Panc1 (cell line): ENCODE results near the gene BRSK1. TPM values are rescaled to one million over a fixed set of nuclear protein-coding genes. Genes with fewer than 3 reads are reported as not detected.
"Not testable (repeated sequence)": the region's sequence is repeated elsewhere in the genome, so short reads cannot be mapped to it uniquely, and the experiment has no call there.

ENCODE experiments used
- ATAC-seq: fragments of 200-7000 bp; cut with Tn5 transposase; 2 replicates; pipeline ENCODE4 v1.9.1; 2020; ENCODE audit warnings: mild to moderate bottlenecking, moderate library complexity
- BruUV-seq: library from RNA; stranded (reverse); fragments of 400-500 nt; replicated peaks from 2 replicates; lab custom pipeline; 2021; lab: Mats Ljungman, UMichigan
- CTCF ChIA-PET: fragments of 300-600 bp; sonication (Branson Sonifier 250); formaldehyde crosslinking; loops from one replicate; lab custom pipeline; 2022; ENCODE audit warnings: antibody characterized with exemption; lab: Charles Lee
- POLR2A ChIA-PET: fragments of 300-600 bp; sonication (Branson Sonifier 250); formaldehyde crosslinking; loops from one replicate; lab custom pipeline; 2022; ENCODE audit warnings: antibody characterized with exemption; lab: Charles Lee
- DNase-seq: peaks from one replicate; pipeline ENCODE4 v3.0.0-alpha.2; 2010; ENCODE audit warnings: low read depth, low spot score
- H3K27ac ChIP-seq: 2 replicates; pipeline ENCODE4 v1.5.1; 2011; ENCODE audit warnings: mild to moderate bottlenecking, low read length, inconsistent platforms
- H3K27me3 ChIP-seq: fragments of 200-500 bp; sonication (Bioruptor generic); 2 replicates; pipeline ENCODE4 v1.6.0; 2014; ENCODE audit warnings: low read length, inconsistent platforms; ENCODE audit not compliant: control insufficient read depth, insufficient read depth
- H3K36me3 ChIP-seq: fragments of 200-500 bp; sonication (Bioruptor generic); 2 replicates; pipeline ENCODE4 v1.5.1; 2014; ENCODE audit warnings: inconsistent platforms, mild to moderate bottlenecking, low read length, moderate library complexity; ENCODE audit not compliant: control insufficient read depth, insufficient read depth
- H3K4me1 ChIP-seq: 2 replicates; pipeline ENCODE4 v1.5.1; 2011; ENCODE audit warnings: inconsistent platforms, mild to moderate bottlenecking, low read length, moderate library complexity; ENCODE audit not compliant: control insufficient read depth, insufficient read depth
- H3K4me3 ChIP-seq, 2 experiments: 2 replicates each; pipeline ENCODE4 v1.5.1; 2011 to 2012; ENCODE audit warnings: low read depth in 2 of 2, low read length in 2 of 2, mild to moderate bottlenecking in 2 of 2, inconsistent platforms in 1 of 2, moderate library complexity in 1 of 2
- H3K9me3 ChIP-seq: fragments of 200-500 bp; sonication (Bioruptor generic); 2 replicates; pipeline ENCODE4 v1.5.1; 2014; ENCODE audit warnings: low read depth, mild to moderate bottlenecking, inconsistent platforms, low read length, moderate library complexity; ENCODE audit not compliant: control insufficient read depth, insufficient read depth
- CTCF ChIP-seq: fragments of 450-650 bp; IDR thresholded peaks from 2 replicates; pipeline ENCODE4 v1.5.1; 2017; ENCODE audit warnings: mild to moderate bottlenecking
- POLR2AphosphoS5 ChIP-seq: IDR thresholded peaks from 2 replicates; pipeline ENCODE4 v1.6.1; 2012; ENCODE audit warnings: mild to moderate bottlenecking, low read depth, low read length, moderate library complexity
- REST ChIP-seq, 2 experiments: IDR thresholded peaks; 2 replicates each; pipeline ENCODE4 v1.6.1; 2011 to 2012; ENCODE audit warnings: low read depth in 2 of 2, control low read depth in 1 of 2, low read length in 1 of 2, mild to moderate bottlenecking in 1 of 2, moderate library complexity in 1 of 2; ENCODE audit not compliant: insufficient read depth in 1 of 2
- SIN3A ChIP-seq: IDR thresholded peaks from 2 replicates; pipeline ENCODE4 v1.6.1; 2012; ENCODE audit warnings: low read depth, mild to moderate bottlenecking, low read length, moderate library complexity, borderline replicate concordance; ENCODE audit not compliant: insufficient read depth
- TCF7L2 ChIP-seq: IDR thresholded peaks from 2 replicates; pipeline ENCODE4 v1.6.1; 2011; ENCODE audit warnings: mild to moderate bottlenecking, low read depth, low read length, inconsistent platforms
- in situ Hi-C: cut with HindIII; loops from 2 replicates; pipeline ENCODE4 v1.10.0; 2016; ENCODE audit warnings: low sequenced_read_pairs, low pct_unique_long_range_greater_than_20kb
- intact Hi-C: fragments of 100-400 bp; cut with micrococcal nuclease; formaldehyde crosslinking; loops from one replicate; pipeline ENCODE4 v1.10.0; 2022; ENCODE audit not compliant: unreplicated experiment
- total RNA-seq: library from RNA; stranded (reverse); gene quantifications from one replicate; pipeline ENCODE4 v1.2.1, GENCODE V29; 2021; ENCODE audit not compliant: unreplicated experiment

Gene BRSK1
- total RNA-seq, 1 experiment from 2014 or later = 7.9 TPM

DNA sequence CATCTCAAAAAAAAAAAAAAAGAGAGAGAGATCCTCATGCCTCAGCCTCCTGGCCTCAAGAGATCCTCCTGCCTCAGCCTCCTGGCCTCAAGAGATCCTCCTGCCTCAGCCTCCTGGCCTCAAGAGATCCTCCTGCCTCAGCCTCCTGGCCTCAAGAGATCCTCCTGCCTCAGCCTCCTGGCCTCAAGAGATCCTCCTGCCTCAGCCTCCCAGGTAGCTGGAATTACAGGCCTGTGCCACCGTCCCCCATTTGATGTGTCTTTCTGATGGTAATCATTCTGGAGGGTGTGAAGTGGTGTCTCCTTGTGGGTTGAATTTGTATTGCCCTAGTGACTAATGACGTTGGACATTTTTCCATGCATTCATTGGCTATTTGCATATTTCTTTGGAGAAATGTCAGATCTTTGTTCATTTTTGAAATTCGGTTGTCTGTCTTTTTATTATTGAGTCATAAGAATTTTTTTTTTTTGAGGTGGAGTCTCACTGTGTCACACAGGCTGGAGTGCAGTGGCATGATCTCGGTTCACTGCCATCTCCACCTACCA, 45.0 kb downstream of the BRSK1 start:
- H3K36me3 ChIP-seq, CTCF ChIA-PET, intact Hi-C loops, H3K27me3 ChIP-seq, H3K4me3 ChIP-seq, H3K9me3 ChIP-seq, BruUV-seq, DNase-seq, H3K4me1 ChIP-seq, ATAC-seq, in situ Hi-C loops, H3K27ac ChIP-seq: not testable (repeated sequence)
- POLR2A ChIA-PET = interaction anchor here (0.7 kb wide), 1 partner anchor 413 kb away, joined by 16 read pairs; no protein-coding TSS in a partner anchor

- H3K27ac ChIP-seq, POLR2A ChIA-PET, H3K4me3 ChIP-seq, H3K4me1 ChIP-seq, ATAC-seq, DNase-seq, intact Hi-C loops, BruUV-seq, in situ Hi-C loops, H3K9me3 ChIP-seq, H3K36me3 ChIP-seq, H3K27me3 ChIP-seq: not testable (repeated sequence)
- CTCF ChIA-PET = interaction anchor here (0.7 kb wide), 1 partner anchor 9 kb away, joined by 6 read pairs; no protein-coding TSS in a partner anchor
These were observed 46.0 kb downstream of the BRSK1 start for GRCh38 chr19:55329791-55330190.

GRCh38 chr19:55333870-55334269, 50.1 kb downstream of the BRSK1 start:
- no peak for TF ChIP-seq REST (IDR thresholded peaks at IDR 0.05; ENCODE audit: insufficient read depth in 1 of 2, low read depth in 2 of 2, low read length in 1 of 2)
- no peak for TF ChIP-seq TCF7L2
- TF ChIP-seq POLR2AphosphoS5 = no peak
- no peak for TF ChIP-seq CTCF
- no peak for TF ChIP-seq SIN3A
- H3K9me3 ChIP-seq = no peaks in the 10 kb centered on the region
- H3K4me1 ChIP-seq = peaks cover 8% of the 10 kb centered on the region
- DNase-seq (no peak), ATAC-seq (no peak)
- ChIA-PET POLR2A (no interaction called here), CTCF (no interaction called here)
- BruUV-seq = no TSS peak
- H3K27ac ChIP-seq = no peak overlapping the region
- in situ Hi-C loops (no loop called here), intact Hi-C loops (no loop called here)
- H3K4me3 ChIP-seq = no peak overlapping the region
- H3K27me3 ChIP-seq = no peaks in the 10 kb centered on the region
- H3K36me3 ChIP-seq = no peaks in the 10 kb centered on the region
